Measurements from ENCODE around the gene TGFB2. TPM values are rescaled to one million over a fixed set of nuclear protein-coding genes. Genes with fewer than 3 reads are reported as not detected.

TGFB2 gene
- total RNA-seq, 1 experiment from 2014 or later, result 0.34 TPM

DNA sequence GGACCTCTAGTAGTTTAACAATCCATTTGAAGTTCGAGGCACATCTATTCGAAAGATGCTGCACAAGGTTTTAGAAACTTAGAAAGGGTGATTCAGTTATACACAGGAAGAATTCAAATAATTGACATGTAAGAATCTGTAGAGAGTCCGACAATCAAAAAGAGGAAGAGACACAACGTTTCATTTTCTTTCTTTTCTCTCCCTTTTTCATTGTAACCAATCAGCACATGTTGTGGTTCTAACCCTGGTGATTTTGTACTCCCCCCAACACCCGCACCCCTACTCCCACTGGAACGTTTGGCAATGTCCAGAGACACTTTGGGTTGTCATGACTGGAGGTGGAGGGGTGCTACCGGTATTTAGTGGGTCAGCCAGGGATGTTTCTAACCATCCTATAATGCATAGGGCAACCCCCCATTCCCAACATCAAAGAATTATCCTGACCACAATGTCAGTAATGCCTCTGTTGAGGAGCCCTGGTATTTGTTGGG is 4.9 kb downstream of the TGFB2 start:
- CTCF ChIA-PET, result interaction anchor here (2.2 kb wide), 1 partner anchor 11 kb away, joined by 6 read pairs; no protein-coding TSS in a partner anchor
- RAD21 ChIA-PET (ENCODE audit: low non-redundant PET in 1 of 2, low total read pairs in 2 of 2, uncharacterized antibody in 2 of 2, unreplicated experiment in 2 of 2), result no interaction called here

More for the DNA sequence above, 4.9 kb downstream of the TGFB2 start:
- intact Hi-C loops (cut with micrococcal nuclease), result no loop called here
- H3K9ac ChIP-seq (ENCODE audit: low read length), result no peak overlapping the region
- no peaks in the 10 kb centered on the region for H3K9me2 ChIP-seq (ENCODE audit: insufficient read depth)
- no peaks in the 10 kb centered on the region for H3K79me2 ChIP-seq (ENCODE audit: insufficient read depth, low read length)
- H3K27me3 ChIP-seq (ENCODE audit: insufficient read depth, low read length), result no peaks in the 10 kb centered on the region
- peaks cover 14 to 23% of the 10 kb centered on the region in 2 experiments; a peak in 3 of 4 replicates for H3K4me1 ChIP-seq (ENCODE audit: control insufficient read depth in 1 of 2, insufficient read depth in 2 of 2, low read length in 2 of 2)
- DNase-seq (ENCODE audit: low read depth, low spot score) (no peak), ATAC-seq (no peak)
- no peaks in the 10 kb centered on the region for H3K9me3 ChIP-seq (ENCODE audit: control insufficient read depth in 1 of 2, insufficient read depth in 1 of 2, low read depth in 1 of 2, low read length in 2 of 2)
- no peak overlapping the region for H3K27ac ChIP-seq (ENCODE audit: low read depth, low read length)
- no peak overlapping the region for H2AFZ ChIP-seq (ENCODE audit: low read depth, low read length, poor library complexity, severe bottlenecking)
- no TSS peak for BruUV-seq (replicated peaks)
- H3K4me3 ChIP-seq (replicated peaks in 1 of 2; ENCODE audit: low read depth in 1 of 2, low read length in 2 of 2), result no peak overlapping the region
- TF ChIP-seq CBX3 (IDR thresholded peaks at IDR 0.05; ENCODE audit: low read depth) (no peak), FOSL1 (IDR thresholded peaks at IDR 0.05; ENCODE audit: low read depth) (no peak), JUND (IDR thresholded peaks at IDR 0.05) (no peak), ZNF274 (IDR thresholded peaks at IDR 0.05; ENCODE audit: low read depth, low read length) (no peak), ELF1 (IDR thresholded peaks at IDR 0.05; ENCODE audit: borderline replicate concordance, low read depth) (no peak), EGR1 (IDR thresholded peaks at IDR 0.05; ENCODE audit: low read depth) (no peak), YY1 (IDR thresholded peaks at IDR 0.05; ENCODE audit: extremely low read depth, insufficient replicate concordance, low read depth, low read length) (no peak), SIN3A (IDR thresholded peaks at IDR 0.05; ENCODE audit: low read depth) (no peak), EZH2 (IDR thresholded peaks at IDR 0.05) (no peak), EZH2phosphoT487 (IDR thresholded peaks at IDR 0.05; ENCODE audit: borderline replicate concordance) (no peak), TCF7L2 (IDR thresholded peaks at IDR 0.05; ENCODE audit: borderline replicate concordance, extremely low read depth, insufficient read depth, insufficient read length) (no peak)
- TF ChIP-seq, protein P1, sequence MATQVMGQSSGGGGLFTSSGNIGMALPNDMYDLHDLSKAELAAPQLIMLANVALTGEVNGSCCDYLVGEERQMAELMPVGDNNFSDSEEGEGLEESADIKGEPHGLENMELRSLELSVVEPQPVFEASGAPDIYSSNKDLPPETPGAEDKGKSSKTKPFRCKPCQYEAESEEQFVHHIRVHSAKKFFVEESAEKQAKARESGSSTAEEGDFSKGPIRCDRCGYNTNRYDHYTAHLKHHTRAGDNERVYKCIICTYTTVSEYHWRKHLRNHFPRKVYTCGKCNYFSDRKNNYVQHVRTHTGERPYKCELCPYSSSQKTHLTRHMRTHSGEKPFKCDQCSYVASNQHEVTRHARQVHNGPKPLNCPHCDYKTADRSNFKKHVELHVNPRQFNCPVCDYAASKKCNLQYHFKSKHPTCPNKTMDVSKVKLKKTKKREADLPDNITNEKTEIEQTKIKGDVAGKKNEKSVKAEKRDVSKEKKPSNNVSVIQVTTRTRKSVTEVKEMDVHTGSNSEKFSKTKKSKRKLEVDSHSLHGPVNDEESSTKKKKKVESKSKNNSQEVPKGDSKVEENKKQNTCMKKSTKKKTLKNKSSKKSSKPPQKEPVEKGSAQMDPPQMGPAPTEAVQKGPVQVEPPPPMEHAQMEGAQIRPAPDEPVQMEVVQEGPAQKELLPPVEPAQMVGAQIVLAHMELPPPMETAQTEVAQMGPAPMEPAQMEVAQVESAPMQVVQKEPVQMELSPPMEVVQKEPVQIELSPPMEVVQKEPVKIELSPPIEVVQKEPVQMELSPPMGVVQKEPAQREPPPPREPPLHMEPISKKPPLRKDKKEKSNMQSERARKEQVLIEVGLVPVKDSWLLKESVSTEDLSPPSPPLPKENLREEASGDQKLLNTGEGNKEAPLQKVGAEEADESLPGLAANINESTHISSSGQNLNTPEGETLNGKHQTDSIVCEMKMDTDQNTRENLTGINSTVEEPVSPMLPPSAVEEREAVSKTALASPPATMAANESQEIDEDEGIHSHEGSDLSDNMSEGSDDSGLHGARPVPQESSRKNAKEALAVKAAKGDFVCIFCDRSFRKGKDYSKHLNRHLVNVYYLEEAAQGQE (IDR thresholded peaks at IDR 0.05; ENCODE audit: low read depth), result no peak
- TF ChIP-seq, protein P2, sequence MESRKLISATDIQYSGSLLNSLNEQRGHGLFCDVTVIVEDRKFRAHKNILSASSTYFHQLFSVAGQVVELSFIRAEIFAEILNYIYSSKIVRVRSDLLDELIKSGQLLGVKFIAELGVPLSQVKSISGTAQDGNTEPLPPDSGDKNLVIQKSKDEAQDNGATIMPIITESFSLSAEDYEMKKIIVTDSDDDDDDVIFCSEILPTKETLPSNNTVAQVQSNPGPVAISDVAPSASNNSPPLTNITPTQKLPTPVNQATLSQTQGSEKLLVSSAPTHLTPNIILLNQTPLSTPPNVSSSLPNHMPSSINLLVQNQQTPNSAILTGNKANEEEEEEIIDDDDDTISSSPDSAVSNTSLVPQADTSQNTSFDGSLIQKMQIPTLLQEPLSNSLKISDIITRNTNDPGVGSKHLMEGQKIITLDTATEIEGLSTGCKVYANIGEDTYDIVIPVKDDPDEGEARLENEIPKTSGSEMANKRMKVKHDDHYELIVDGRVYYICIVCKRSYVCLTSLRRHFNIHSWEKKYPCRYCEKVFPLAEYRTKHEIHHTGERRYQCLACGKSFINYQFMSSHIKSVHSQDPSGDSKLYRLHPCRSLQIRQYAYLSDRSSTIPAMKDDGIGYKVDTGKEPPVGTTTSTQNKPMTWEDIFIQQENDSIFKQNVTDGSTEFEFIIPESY (IDR thresholded peaks at IDR 0.05; ENCODE audit: extremely low read depth, insufficient replicate concordance, low read length), result no peak
- TF ChIP-seq, protein P3, sequence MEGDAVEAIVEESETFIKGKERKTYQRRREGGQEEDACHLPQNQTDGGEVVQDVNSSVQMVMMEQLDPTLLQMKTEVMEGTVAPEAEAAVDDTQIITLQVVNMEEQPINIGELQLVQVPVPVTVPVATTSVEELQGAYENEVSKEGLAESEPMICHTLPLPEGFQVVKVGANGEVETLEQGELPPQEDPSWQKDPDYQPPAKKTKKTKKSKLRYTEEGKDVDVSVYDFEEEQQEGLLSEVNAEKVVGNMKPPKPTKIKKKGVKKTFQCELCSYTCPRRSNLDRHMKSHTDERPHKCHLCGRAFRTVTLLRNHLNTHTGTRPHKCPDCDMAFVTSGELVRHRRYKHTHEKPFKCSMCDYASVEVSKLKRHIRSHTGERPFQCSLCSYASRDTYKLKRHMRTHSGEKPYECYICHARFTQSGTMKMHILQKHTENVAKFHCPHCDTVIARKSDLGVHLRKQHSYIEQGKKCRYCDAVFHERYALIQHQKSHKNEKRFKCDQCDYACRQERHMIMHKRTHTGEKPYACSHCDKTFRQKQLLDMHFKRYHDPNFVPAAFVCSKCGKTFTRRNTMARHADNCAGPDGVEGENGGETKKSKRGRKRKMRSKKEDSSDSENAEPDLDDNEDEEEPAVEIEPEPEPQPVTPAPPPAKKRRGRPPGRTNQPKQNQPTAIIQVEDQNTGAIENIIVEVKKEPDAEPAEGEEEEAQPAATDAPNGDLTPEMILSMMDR (IDR thresholded peaks at IDR 0.05 in 2 of 3, conservative IDR thresholded peaks at IDR 0.05 in 1 of 3; ENCODE audit: borderline replicate concordance in 1 of 3, insufficient read depth in 1 of 3, low read depth in 2 of 3, low read length in 2 of 3), result no peak
- TF ChIP-seq, protein P4, sequence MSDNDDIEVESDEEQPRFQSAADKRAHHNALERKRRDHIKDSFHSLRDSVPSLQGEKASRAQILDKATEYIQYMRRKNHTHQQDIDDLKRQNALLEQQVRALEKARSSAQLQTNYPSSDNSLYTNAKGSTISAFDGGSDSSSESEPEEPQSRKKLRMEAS (IDR thresholded peaks at IDR 0.05), result no peak
- no peak overlapping the region for H3K4me2 ChIP-seq (ENCODE audit: low read length)
- POLR2A ChIA-PET, result no interaction called here
- H4K20me1 ChIP-seq (ENCODE audit: insufficient read depth), result no peaks in the 10 kb centered on the region
- H3K36me3 ChIP-seq (ENCODE audit: control insufficient read depth in 1 of 2, insufficient read depth in 2 of 2, low read length in 2 of 2), result no peaks in the 10 kb centered on the region
